GM23338 (cell line): ENCODE results near the gene ZNF831.

ENCODE experiments used
- CREB1 ChIP-seq: fragments of 250-450 bp; sonication (Bioruptor Pico); IDR thresholded peaks from 2 replicates; pipeline ENCODE4 v1.5.0; 2020; ENCODE audit warnings: low read depth, mild to moderate bottlenecking, moderate library complexity
- EZH2 ChIP-seq: fragments of 200-600 bp; sonication (generic); IDR thresholded peaks from one replicate; pipeline ENCODE4 v1.8.0; 2017; ENCODE audit warnings: antibody characterized with exemption, mild to moderate bottlenecking, low read depth; ENCODE audit not compliant: unreplicated experiment
- EZH2phosphoT487 ChIP-seq: fragments of 200-600 bp; sonication (generic); IDR thresholded peaks from one replicate; pipeline ENCODE4 v1.8.1; 2018; ENCODE audit warnings: antibody characterized with exemption; ENCODE audit not compliant: unreplicated experiment
- POLR2AphosphoS5 ChIP-seq: IDR thresholded peaks from 2 replicates; pipeline ENCODE4 v1.6.1; 2016; ENCODE audit warnings: antibody characterized with exemption, low read depth
- REST ChIP-seq: IDR thresholded peaks from one replicate; pipeline ENCODE4 v1.6.1; 2018; ENCODE audit warnings: antibody characterized with exemption; ENCODE audit not compliant: unreplicated experiment
- ZNF114 ChIP-seq: fragments of 250-450 bp; sonication (Bioruptor Pico); IDR thresholded peaks from 2 replicates; pipeline ENCODE4 v1.5.0; 2020; ENCODE audit warnings: mild to moderate bottlenecking, moderate library complexity
- TF ChIP-seq, protein P1 (sequence below): fragments of 250-450 bp; sonication (Bioruptor Pico); IDR thresholded peaks from 2 replicates; pipeline ENCODE4 v1.5.0; 2020; ENCODE audit warnings: mild to moderate bottlenecking, moderate library complexity
- TF ChIP-seq, protein P2 (sequence below), 2 experiments: fragments of 200-600 bp in 1 of 2; sonication (generic) in 1 of 2; conservative IDR thresholded peaks; 2 replicates each; pipeline versions ENCODE4 v1.5.1 to v1.6.1; 2016 to 2017; ENCODE audit warnings: antibody characterized with exemption in 2 of 2, low read depth in 2 of 2, mild to moderate bottlenecking in 2 of 2, moderate library complexity in 1 of 2
- TF ChIP-seq, protein P3 (sequence below): IDR thresholded peaks from 2 replicates; pipeline ENCODE4 v1.6.1; 2016; ENCODE audit warnings: antibody characterized with exemption

GRCh38 chr20:59221707-59222252, 58.2 kb downstream of the ZNF831 start:
- no peak for TF ChIP-seq EZH2
- TF ChIP-seq, protein P1, sequence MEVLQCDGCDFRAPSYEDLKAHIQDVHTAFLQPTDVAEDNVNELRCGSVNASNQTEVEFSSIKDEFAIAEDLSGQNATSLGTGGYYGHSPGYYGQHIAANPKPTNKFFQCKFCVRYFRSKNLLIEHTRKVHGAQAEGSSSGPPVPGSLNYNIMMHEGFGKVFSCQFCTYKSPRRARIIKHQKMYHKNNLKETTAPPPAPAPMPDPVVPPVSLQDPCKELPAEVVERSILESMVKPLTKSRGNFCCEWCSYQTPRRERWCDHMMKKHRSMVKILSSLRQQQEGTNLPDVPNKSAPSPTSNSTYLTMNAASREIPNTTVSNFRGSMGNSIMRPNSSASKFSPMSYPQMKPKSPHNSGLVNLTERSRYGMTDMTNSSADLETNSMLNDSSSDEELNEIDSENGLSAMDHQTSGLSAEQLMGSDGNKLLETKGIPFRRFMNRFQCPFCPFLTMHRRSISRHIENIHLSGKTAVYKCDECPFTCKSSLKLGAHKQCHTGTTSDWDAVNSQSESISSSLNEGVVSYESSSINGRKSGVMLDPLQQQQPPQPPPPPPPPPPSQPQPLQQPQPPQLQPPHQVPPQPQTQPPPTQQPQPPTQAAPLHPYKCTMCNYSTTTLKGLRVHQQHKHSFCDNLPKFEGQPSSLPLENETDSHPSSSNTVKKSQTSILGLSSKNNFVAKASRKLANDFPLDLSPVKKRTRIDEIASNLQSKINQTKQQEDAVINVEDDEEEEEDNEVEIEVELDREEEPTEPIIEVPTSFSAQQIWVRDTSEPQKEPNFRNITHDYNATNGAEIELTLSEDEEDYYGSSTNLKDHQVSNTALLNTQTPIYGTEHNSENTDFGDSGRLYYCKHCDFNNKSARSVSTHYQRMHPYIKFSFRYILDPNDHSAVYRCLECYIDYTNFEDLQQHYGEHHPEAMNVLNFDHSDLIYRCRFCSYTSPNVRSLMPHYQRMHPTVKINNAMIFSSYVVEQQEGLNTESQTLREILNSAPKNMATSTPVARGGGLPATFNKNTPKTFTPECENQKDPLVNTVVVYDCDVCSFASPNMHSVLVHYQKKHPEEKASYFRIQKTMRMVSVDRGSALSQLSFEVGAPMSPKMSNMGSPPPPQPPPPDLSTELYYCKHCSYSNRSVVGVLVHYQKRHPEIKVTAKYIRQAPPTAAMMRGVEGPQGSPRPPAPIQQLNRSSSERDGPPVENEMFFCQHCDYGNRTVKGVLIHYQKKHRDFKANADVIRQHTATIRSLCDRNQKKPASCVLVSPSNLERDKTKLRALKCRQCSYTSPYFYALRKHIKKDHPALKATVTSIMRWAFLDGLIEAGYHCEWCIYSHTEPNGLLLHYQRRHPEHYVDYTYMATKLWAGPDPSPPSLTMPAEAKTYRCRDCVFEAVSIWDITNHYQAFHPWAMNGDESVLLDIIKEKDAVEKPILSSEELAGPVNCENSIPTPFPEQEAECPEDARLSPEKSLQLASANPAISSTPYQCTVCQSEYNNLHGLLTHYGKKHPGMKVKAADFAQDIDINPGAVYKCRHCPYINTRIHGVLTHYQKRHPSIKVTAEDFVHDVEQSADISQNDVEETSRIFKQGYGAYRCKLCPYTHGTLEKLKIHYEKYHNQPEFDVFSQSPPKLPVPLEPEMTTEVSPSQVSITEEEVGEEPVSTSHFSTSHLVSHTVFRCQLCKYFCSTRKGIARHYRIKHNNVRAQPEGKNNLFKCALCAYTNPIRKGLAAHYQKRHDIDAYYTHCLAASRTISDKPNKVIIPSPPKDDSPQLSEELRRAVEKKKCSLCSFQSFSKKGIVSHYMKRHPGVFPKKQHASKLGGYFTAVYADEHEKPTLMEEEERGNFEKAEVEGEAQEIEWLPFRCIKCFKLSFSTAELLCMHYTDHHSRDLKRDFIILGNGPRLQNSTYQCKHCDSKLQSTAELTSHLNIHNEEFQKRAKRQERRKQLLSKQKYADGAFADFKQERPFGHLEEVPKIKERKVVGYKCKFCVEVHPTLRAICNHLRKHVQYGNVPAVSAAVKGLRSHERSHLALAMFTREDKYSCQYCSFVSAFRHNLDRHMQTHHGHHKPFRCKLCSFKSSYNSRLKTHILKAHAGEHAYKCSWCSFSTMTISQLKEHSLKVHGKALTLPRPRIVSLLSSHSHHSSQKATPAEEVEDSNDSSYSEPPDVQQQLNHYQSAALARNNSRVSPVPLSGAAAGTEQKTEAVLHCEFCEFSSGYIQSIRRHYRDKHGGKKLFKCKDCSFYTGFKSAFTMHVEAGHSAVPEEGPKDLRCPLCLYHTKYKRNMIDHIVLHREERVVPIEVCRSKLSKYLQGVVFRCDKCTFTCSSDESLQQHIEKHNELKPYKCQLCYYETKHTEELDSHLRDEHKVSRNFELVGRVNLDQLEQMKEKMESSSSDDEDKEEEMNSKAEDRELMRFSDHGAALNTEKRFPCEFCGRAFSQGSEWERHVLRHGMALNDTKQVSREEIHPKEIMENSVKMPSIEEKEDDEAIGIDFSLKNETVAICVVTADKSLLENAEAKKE (CRISPR knock-in tag): no peak
- TF ChIP-seq, protein P2, sequence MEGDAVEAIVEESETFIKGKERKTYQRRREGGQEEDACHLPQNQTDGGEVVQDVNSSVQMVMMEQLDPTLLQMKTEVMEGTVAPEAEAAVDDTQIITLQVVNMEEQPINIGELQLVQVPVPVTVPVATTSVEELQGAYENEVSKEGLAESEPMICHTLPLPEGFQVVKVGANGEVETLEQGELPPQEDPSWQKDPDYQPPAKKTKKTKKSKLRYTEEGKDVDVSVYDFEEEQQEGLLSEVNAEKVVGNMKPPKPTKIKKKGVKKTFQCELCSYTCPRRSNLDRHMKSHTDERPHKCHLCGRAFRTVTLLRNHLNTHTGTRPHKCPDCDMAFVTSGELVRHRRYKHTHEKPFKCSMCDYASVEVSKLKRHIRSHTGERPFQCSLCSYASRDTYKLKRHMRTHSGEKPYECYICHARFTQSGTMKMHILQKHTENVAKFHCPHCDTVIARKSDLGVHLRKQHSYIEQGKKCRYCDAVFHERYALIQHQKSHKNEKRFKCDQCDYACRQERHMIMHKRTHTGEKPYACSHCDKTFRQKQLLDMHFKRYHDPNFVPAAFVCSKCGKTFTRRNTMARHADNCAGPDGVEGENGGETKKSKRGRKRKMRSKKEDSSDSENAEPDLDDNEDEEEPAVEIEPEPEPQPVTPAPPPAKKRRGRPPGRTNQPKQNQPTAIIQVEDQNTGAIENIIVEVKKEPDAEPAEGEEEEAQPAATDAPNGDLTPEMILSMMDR (conservative IDR thresholded peaks at IDR 0.05; ENCODE audit: low read depth in 2 of 2): no peak
- TF ChIP-seq EZH2phosphoT487: no peak
- TF ChIP-seq POLR2AphosphoS5: no peak
- TF ChIP-seq CREB1 (CRISPR knock-in tag): no peak
- TF ChIP-seq, protein P3, sequence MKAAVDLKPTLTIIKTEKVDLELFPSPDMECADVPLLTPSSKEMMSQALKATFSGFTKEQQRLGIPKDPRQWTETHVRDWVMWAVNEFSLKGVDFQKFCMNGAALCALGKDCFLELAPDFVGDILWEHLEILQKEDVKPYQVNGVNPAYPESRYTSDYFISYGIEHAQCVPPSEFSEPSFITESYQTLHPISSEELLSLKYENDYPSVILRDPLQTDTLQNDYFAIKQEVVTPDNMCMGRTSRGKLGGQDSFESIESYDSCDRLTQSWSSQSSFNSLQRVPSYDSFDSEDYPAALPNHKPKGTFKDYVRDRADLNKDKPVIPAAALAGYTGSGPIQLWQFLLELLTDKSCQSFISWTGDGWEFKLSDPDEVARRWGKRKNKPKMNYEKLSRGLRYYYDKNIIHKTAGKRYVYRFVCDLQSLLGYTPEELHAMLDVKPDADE: no peak
- no peak for TF ChIP-seq REST
- TF ChIP-seq ZNF114 (CRISPR knock-in tag): no peak
